HG03378 (cell line): ENCODE results near the gene TP53.

Source experiments
- ATAC-seq: cut with Tn5 transposase; IDR thresholded peaks from one replicate; pipeline ENCODE4 v1.9.1; 2021; ENCODE audit warnings: mild to moderate bottlenecking, moderate library complexity; ENCODE audit not compliant: unreplicated experiment

Gene TP53

GRCh38 chr17:7707446-7707845 is 20.2 kb upstream of the TP53 start:
- no peak for ATAC-seq

GRCh38 chr17:7706631-7707354 is 19.5 kb upstream of the TP53 start:
- no peak for ATAC-seq

- no peak for ATAC-seq
These were observed 18.3 kb upstream of the TP53 start for GRCh38 chr17:7705269-7706255.

- no peak for ATAC-seq
These were observed 17.4 kb upstream of the TP53 start, which contains the start of gene EFNB3 for GRCh38 chr17:7704601-7705268. Gene EFNB3 (plus strand): TSS chr17:7705202. CDS start chr17:7705599, 397 bp downstream.

- no peak for ATAC-seq
These were observed 16.5 kb upstream of the TP53 start for GRCh38 chr17:7703584-7704479.

GRCh38 chr17:7702776-7703175 is 15.5 kb upstream of the TP53 start:
- ATAC-seq, result no peak

GRCh38 chr17:7701681-7702080 is 14.4 kb upstream of the TP53 start:
- no peak for ATAC-seq

GRCh38 chr17:7700510-7700909 is 13.2 kb upstream of the TP53 start:
- no peak for ATAC-seq

- no peak for ATAC-seq
These were observed 10.7 kb upstream of the TP53 start for GRCh38 chr17:7697828-7698588.

- ATAC-seq, result no peak
These were observed 8.3 kb upstream of the TP53 start for GRCh38 chr17:7695586-7695985.

- no peak for ATAC-seq
These were observed 1.6 kb upstream of the TP53 start for GRCh38 chr17:7688808-7689316.

- ATAC-seq, result peak; percentile 60
These were observed 868 bp upstream of the TP53 start, which contains the start of gene WRAP53 for GRCh38 chr17:7687908-7688807. Gene WRAP53 (plus strand): TSS chr17:7688477. CDS start chr17:7688649, 172 bp downstream.

GRCh38 chr17:7686222-7687071 is 843 bp downstream of the TP53 start:
- peak; percentile 46 for ATAC-seq

- peak; percentile 45 for ATAC-seq
These were observed 1.6 kb downstream of the TP53 start for GRCh38 chr17:7685533-7686221.

GRCh38 chr17:7684851-7685532 is 2.3 kb downstream of the TP53 start:
- no peak for ATAC-seq
